Transverse colon (tissue), 4 donors: Measurements from ENCODE around the gene FTSJ1.
"Not testable (repeated sequence)": the region's sequence is repeated elsewhere in the genome, so short reads cannot be mapped to it uniquely, and the experiment has no call there.

Source experiments
- CTCF ChIP-seq, 5 experiments: fragments of 200-600 bp in 3 of 5; fragments of 450-650 bp in 2 of 5; sonication (generic) in 3 of 5; IDR thresholded peaks; 1 replicate in 2 of 5; 2 replicates in 3 of 5; pipeline ENCODE4 v1.5.1; 2016 to 2017; ENCODE audit warnings: antibody characterized with exemption in 5 of 5, inconsistent platforms in 3 of 5, mild to moderate bottlenecking in 2 of 5, moderate library complexity in 1 of 5
- POLR2A ChIP-seq: fragments of 450-650 bp; IDR thresholded peaks from one replicate; pipeline ENCODE4 v1.6.1; 2016; ENCODE audit warnings: antibody characterized with exemption, mild to moderate bottlenecking, moderate library complexity
- POLR2AphosphoS5 ChIP-seq, 3 donors: sonication (generic); formaldehyde crosslinking; IDR thresholded peaks; one replicate each; pipeline ENCODE4 v1.6.1; 2016; ENCODE audit warnings: antibody characterized with exemption in 3 of 3

GRCh38 chrX:48429606-48430005, 46.4 kb upstream of the FTSJ1 start:
- not testable (repeated sequence) for TF ChIP-seq POLR2AphosphoS5 (IDR thresholded peaks at IDR 0.05); CTCF (IDR thresholded peaks at IDR 0.05); POLR2A
